NOMO-1 treated with dmso at 0.1 percent for 144 hours (cell line): ENCODE data around the gene PPM1L.

ENCODE experiments used
- DNase-seq: peaks from one replicate; lab custom pipeline; 2025; ENCODE audit not compliant: unreplicated experiment; lab: John Stamatoyannopoulos, UW

The PPM1L gene

DNA sequence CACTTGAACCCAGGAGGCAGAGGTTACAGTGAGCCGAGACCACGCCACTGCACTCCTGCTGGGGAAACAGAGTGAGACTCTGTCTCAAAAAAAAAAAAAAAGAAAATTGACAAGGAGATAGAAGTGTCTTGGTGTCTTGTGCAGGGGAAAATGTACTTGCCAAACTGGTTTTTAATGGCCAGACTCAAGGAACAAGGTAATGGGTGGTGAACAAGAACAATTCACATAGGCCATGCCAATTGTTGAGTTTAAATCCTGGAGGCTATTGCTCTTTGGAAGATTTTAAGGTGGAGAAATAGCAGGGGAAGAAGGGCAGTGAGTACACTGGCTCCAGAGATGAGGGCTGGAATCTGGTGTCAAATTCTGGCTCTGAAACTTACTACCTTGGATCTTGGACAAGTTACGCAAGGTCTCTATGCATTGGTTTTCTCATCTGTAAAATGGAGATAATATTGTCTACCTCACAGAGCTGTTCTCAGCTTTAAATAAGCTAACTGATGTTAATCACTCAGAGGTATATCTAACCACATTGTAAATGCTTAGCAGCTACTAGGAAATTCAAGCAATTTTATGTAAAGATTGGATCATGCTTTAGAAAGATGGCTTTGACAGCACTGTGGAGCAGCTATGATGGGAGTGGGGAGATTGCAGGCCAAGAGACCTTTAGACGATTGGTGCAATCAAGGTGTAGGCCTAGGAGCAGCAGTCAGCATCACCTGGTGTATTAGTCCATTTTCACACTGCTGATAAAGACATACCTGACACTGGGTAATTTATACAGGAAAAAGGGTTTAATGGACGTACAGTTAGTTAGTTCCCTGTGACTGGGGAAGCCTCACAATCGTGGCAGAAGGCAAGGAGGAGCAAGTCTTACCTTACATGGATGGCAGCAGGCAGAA lies 270.8 kb downstream of the PPM1L start:
- no peak for DNase-seq

DNA sequence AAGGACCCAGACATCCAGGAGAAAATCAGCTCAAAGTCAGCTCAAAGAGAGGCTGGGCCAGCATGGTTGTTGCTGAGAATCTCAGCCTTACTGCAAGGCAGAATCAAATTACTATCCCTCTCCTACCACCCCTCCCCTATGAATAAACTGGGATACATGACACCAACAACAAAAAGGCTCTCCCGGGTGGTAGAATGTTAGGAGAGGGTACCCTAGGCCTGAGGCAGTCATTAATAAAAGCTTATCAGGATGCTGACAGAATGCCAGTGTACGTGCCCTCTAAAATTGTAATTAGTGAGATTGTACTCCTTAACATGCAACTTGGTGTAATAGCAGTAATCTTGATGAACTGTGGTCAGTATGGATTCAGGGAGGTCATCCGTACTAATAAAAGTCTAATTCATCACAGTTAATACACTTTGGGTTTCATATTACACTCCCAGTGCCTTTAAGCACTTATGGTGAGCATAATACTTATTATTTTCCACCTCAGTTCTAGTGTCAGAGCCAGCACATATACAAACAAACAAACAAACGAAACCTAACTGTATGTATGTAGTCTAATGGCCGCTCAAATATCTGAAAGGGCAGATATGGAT lies 272.6 kb downstream of the PPM1L start:
- no peak for DNase-seq

DNA sequence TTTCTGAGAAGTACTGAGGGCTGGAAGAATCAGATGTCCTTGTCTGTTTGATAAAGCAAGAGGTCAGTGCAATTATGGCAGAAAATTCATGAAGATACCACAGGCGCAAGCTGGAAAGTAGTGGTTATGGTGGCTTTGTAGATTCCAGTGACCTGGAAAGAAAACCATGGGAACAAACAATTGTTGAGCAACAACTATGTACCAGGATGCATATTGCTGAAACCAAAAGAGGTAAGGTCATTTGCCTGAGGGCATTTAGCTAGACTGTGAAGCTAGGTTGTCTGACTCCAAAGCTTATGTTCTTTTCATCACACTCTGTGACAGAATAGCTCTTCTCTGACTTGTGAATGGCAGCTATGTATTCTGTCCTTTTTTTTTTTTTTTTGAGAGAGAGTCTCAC lies 275.1 kb downstream of the PPM1L start:
- DNase-seq = no peak

DNA sequence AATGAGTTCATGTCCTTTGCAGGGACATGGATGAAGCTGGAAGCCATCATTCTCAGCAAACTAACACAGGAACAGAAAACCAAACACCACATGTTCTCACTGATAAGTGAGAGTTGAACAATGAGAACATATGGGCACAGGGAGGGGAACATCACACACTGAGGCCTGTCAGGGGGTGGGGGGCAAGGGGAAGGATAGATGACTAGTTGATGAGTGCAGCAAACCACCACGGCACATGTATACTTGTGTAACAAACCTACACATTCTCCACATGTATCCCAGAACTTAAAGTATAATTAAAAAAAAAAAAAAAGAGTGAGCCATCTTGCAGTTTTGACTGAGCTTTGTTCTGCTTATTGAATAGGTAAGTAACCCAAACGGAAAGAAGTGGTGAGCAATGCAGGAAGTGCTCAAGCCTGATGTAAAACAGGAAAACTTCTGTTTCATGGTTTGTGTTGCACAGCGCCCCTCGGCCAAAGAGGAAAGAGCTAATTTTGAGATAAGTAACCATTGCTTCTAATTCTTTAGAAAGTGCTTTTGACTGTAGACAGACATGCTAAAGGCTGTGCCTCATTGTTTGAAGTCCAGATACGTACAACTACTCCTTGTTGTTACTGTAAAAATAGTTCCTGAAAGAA lies 279.0 kb downstream of the PPM1L start:
- peak; percentile 80 for DNase-seq

DNA sequence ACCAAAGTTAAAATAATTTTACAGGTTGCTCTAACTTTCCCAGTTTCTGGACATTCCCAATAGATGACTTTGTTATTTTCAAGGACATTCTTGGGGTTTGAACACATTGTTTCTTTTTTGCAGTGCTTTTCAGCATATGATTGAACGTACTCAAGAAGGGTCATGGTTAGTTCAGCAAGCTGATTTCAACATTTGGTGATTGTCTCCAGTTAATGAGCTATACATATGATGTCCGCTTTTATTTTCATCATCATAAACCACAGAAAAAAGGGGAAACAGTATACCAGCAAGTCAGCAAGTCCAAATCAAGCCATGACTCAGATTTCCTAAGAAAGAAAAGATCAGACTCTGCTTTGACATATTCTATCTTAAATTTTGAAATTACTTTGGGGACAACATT lies 279.7 kb downstream of the PPM1L start:
- peak; percentile 76 for DNase-seq

DNA sequence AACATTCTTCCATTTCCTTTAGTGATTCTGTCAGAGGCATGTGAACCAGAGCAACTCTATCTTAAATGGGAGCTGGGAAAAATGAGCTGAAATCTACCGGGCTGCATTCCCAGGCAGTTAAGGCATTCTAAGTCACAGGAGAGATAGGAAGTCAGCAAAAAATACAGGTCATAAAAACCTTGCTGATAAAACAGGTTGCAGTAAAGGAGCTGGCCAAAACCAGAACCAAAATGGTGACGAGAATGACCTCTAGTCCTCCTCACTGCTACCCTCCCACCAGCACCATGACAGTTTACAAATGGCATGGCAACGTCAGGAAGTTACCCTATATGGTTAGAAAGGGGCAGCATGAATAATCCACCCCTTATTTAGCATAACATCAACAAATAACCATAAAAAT lies 282.7 kb downstream of the PPM1L start:
- no peak for DNase-seq

DNA sequence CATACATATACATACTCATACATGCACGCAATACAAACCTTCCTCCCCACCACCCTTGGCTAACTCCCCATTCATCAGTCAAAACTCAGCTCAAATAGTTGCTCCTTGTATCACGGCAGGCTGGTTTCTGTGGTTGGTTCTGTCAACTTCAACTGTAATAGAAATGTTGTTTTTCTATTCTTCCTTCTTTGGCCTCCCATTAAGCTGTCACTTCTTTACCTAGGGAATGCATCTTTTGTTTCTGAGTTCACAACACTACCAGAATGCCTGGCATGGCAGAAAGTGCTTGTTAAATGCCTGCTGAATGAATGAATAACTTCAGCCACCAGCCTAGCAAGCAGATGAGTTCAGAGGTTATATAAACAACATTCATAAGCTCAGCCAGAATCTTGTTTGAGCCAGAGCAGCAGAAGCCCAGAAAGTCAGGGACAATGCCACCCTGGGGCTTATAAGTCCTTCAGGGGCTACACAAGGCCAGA lies 286.0 kb downstream of the PPM1L start:
- DNase-seq = no peak

DNA sequence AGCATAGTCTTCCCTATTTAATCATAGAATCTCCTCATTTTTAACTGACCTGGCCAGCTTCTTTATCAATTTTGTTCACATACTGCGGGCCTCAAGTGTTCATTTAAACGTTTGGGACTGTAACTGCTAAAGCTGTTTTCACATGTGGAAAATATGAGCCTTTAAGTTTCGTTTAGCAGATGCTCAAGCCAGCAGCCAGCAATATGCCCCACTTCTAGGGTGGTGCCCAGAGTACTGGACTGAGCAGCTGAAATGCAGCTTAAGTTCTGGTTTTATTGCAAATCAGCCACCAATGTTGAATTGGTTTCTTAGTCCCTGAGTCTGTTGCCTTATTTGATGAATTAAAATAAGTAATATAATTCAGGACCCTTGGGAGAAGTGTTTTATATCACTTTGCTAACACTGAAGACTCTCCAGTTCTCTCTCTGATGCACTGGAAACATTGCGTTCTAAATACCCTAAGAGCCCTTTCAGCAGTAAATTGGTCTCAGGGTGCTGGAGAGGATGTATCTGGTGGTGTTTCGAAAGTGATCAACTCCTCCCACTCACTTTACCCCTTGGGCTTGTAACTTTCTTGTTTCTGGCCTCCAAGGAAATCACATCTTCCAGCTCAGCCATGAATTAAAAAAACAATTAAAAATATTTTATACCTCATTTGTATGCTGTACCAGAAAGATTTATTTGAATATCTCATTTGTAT lies 287.5 kb downstream of the PPM1L start:
- no peak for DNase-seq

DNA sequence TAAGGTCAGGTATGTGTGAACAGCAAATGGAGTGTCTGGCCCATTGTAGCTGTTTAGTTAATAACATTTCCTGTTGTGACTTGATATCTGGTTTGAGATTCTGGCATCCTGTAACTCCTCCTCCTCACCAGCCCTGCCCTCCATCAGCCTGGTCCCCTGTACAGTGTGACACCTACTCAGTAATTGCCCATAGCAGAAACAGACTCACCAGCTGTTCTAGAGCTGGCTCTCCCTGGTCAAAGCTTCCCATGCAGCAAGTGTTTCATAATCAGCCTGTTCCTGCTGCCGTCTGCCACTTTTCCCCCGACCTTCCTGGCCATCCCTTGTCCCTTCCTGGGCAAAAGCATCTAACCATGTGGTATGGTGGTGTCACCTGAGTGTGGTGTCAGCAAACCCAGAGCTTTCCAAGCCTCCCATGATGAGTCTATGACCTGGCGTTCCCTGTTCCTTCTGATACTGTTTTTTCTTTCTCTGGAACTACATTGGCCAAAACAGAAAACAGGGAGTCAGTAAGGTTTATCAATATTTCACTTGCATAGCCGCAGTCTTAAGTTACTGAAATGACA lies 293.7 kb downstream of the PPM1L start:
- DNase-seq = no peak

DNA sequence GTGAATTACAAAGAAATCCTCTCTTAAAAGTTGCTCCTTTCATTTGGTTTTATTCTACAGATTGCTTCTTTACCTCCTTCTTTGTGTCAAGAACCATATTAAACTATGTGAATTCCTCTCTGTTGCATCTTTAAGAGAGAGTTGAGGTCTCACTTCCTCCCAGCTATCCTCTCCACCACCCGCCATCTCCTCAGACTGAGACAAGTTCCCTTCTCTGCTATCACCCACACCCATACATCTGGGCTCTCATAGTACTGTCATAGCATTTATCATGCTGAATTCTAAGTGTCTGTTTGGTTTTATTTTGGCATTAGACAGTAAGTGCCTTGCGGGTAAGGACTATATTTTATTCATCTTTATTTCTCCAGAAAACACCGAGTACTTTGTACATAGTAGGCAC lies 294.9 kb downstream of the PPM1L start:
- peak; percentile 40 for DNase-seq

DNA sequence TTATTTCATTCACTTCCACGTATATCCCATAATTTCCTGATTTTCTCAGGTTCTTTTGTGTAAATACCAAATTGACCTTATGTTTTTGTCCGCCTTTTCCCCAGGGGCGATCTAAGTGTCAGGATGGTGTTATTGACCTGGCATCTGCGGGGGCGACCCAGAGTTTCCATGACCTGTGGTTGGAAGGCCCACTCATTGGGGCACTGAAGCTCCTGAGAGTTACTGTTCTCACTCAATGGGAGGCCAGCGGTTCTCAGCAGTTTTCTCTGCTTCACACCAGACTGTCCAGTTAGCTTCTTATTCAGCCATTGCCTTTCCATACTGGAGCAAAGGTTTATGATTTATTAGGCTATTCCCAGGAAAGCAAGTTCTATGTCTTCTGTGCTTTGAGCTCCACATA lies 295.8 kb downstream of the PPM1L start:
- DNase-seq = no peak

DNA sequence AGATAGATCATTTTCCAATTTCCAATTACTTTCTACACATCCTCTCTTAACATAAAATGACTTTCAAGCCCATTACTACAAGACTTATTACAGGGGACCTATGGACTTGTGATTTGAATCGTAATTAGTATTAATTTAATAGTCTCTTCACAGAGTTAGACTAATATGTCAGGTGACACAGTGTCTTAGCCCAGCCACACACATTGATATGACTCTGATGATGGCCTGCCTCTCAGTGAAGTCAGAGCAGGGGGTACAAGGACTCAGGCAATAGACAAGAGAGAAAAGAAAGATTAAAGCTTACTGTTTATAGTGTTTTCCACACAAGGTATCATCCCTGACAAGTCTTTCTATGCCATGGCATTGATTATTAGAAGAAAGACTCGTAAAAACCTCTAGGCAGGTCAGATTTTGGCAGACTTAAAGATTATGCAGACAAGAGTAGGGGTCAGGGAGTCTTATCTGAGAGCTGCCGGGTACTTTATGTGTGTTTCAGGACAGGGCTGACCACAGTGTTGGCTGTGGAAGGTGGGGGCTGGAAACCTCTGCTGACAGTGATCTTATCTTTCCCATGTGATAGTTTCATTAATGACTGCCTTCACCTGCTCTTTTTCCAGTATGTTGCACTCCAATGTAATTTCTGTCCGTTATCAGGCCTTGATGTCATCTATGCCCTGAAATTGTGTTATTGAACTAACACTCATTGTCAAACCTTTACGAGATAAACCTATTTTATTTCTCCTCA lies 299.0 kb downstream of the PPM1L start:
- DNase-seq = no peak

DNA sequence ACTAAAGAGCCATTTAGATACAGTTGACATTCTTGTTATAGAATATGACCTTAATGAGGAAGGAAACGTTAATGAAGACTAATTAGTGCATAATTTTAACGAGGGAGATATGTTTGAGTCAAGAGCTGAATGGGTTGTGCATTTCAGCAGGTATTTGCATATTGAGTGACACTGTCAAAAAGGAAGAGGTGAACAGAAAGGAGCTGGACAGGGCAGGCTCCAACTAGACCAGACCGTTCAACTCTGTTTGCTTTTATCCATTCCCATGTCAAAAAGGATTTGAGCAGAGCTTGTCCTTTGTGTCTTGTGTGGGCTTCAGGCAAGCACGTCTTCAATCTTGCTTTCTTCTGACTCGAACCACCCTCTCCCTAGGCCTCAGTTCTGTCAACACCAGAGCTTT lies 308.4 kb downstream of the PPM1L start:
- no peak for DNase-seq

DNA sequence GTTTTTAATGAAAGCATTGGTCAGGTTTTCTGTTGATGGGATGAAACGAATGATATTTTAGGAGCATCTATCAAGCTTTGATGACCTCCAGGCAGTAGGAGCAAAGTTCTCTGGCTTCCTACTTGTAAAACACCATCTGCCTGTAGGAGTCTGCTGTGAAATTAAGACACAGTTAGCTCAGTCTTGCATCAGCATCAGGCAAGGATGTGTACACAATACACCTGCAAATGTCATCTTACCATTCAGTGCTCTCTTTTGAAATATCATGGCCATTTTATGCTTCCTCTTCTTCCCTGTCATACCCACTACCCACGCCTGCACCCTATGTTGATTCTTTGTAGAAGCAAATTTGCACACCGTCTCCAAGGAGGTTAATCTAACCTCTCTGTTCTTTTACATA lies 310.9 kb downstream of the PPM1L start:
- no peak for DNase-seq

DNA sequence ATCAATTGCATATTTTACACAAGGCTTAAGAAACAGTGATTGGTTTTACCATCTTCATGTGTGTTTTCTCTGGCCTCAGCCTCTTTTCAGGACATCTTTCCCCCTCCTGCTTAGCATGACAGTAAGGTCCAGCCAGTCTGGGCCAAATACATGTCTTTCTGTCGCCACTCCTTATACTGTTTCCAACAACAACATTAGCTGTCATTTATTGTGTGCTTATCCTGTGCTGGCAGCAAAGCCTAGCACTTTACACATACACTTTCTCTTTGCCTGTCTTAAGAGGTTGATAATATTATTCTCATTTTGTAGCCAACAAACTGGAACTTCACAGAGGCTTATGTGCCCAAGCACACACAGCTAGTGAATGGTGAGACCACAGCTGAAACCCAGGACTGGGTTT lies 311.3 kb downstream of the PPM1L start:
- no peak for DNase-seq

DNA sequence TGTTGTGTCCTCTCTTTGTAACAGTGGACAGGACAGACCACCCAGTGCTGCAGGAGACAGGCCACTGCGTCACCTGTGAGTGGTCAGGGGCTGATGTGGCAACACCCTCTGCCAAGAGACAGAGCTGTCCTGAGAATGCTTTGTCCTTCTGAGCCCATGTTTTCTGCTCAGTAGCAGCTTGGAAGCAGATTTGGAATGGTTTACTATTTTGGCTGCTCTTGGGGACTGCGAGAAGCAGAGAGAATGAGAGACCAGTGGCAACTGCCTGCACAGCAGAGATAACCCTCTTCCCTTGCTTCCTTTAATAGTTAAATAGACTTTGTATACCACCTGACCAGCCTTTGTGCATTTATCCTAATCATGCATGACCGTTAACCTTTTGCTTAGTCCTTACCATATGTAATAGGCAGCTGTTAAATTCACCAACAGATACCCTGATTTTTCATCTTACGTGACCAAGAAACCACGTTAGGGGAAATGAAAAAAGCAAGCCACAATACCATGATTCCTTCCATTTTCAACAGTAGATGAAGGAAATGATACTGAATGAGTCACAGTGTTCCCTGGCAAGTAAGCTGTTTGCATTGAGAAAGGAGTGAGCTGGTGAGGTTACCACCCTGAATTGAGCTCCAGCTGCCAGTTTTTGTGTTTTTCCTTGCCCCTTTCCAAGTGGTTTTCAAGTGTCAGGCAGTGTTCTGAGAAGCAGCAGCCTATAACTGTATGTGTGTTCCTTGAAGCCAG lies 313.6 kb downstream of the PPM1L start:
- peak; percentile 88 for DNase-seq

DNA sequence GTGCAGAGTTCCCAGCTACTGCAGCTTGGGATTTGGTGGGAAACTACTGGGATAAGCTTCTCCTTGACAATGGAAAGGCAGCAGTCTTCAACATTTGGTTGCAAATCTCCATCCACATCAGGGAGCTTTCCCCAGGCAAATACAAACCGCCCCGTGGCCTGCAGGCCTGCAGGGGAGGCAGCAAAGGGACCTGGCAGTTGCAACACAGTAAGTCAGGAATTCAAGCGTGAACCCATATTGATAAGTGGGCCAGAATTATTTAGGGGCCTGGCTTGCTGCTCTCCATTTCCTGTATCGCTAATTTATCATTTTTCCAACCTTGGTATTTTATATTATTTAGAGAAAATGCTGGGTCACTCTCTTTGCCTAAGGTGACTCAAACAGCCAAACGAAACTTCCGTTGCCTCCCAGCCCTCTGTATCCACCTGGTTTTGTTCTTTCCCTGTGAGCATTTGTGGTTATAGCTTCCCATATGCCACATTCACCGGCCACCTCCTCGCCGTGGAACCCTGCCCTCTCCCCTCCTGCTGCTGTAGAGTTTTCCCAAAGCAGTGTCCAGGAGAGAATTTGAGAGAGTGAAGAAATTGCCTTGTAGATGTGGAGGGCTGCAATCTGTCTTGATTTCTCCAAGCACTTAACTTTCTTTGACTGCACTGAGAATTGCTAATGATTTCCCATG lies 314.4 kb downstream of the PPM1L start:
- no peak for DNase-seq

DNA sequence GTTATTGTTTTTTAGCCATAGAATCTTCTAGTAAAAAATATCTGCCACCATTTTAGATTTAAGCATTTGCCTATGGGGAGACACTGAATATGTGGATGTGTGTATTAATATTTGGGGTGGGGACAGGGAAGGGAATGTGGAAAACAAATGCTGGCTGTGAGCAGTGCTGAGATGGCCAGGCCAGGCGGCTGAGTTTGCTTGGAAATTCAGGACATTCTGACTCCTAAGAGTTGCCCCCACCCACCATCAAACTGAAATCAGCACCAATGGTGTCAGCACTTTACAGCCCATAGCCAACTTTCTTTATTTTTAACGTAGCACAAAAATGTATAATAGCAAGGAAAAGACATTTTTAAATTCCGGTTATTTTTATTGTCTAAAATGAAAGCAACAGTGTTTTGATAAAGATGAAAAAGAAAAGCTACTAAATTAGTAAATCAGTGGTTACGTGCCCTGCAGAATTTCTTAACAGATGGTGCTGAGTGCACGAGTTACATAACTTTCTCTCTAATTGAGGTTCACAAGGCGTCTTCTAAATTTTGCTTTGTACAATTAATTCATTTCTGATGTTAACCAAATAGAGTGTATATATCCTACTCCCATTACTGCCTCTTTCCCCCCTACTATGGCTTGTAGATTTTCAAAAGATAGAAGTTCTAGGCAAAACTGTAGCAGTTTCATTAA lies 315.1 kb downstream of the PPM1L start:
- no peak for DNase-seq

DNA sequence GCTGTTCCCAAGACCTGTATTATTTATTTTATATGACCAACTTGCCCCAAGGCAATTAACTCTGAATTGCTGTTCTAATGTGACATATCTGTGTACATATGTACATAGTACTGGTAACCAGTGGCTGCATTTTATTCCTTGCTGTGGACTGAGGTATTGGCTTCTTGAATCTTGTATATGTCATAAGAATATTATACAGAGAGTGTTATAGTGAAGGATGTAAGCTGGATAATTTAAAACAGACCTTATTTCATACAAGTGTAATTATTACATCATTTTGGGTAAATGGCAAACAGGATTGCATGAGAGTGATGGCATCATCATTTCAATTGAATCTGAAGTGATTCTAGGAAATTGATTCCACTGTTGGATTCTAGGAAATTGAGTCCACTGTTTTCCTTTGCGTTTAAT lies 316.2 kb downstream of the PPM1L start:
- no peak for DNase-seq
